HG02981 (cell line): ENCODE results near the gene CERS3.

Source experiments
- ATAC-seq: cut with Tn5 transposase; IDR thresholded peaks from one replicate; pipeline ENCODE4 v1.9.1; 2021; ENCODE audit warnings: mild to moderate bottlenecking, moderate library complexity; ENCODE audit not compliant: unreplicated experiment

The CERS3 gene

DNA sequence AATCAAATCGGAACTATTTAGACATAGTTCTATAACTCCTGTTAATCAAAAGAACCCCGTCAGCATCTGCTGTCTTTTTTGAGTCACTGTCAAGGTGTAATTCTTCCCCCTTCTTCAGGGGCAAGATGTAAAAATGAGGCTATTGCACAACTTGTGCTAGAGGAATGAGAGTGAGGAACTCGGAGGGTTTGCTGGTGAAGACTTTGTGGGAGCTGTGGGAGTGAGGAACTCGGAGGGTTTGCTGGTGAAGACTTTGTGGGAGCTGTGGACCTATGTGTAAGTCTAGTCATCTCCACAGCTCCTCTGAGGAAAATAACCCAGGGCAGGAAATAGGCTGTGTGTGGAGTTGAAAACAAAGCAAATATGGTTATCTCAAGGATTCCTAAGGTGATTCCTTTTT is 2.5 kb upstream of the CERS3 start:
- ATAC-seq: no peak

DNA sequence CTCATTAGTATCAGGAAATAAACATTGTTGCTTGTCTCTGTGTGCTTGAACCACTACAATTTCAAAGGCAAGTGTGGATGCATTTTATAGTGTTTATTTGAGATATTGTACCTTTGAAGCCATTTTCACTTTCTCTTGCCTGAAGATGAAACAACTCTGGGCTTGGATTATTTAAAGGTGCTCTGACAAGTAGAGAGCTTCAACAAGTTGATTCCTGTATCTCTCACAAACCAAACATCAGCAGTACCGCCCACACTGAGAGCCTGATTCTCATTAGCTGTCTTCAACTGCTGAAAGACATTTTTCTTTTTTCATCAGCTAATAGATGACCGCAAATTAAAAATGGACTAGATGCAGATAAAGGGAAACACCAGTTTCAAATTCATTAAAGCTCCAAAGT is 806 bp upstream of the CERS3 start:
- no peak for ATAC-seq

DNA sequence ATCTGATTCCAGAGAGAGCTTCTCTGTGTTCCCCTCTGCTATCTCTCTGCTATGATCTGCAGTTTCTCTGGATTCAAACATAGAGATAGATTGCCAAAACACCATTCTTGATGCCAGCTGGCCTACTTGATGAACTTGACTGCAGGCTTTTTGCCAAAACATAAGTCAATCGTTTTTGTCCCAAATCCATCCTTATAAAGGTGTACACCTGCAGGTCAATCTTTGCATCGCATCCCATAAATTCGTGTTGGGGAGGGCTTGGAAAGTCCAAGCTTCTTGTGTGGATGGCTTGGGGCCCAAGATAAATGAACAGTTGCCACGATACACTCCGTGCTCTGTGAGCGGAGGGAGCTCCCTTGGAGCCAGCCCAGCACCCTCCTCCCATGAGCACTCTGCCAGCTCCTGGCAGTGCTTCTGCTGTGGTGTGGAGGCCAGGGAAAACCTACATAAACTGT is 2.7 kb downstream of the CERS3 start:
- ATAC-seq: no peak

DNA sequence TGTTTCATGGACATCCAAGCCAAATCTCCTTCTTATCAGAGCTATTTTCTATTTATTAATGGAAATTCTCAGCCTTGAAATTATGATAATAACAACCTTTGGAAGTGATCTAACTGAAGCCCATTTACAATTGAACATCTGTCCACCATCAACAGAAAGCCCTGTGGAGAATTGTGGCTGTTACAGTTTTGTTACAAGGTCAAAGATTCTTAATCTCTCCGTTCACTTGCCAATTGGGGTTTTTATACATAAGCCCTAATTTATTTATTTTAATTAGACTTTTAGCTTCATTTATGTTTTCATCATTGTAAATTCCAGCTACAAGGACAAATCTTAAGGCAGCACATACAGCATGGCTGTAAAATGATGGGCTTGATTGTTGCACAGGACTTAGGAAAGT is 3.3 kb downstream of the CERS3 start:
- ATAC-seq: no peak

DNA sequence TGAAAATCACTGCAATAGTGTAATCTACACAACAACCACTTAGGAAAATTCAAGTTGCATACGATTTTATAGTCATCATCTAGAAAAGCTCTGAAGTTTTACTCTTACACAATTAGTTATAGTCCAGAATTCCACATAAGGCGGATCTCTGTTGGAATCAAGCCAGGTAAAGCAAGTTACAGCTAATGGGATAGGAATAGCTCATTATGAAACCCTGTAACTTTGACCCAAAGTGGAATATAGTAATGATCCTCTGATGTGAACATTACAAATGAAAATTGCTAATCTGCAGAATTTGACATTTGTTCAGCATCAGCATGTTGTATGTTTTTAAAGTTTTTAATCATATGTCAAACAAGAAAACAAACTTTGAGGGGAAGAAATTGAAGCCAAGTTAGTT is 4.4 kb downstream of the CERS3 start:
- ATAC-seq: no peak

DNA sequence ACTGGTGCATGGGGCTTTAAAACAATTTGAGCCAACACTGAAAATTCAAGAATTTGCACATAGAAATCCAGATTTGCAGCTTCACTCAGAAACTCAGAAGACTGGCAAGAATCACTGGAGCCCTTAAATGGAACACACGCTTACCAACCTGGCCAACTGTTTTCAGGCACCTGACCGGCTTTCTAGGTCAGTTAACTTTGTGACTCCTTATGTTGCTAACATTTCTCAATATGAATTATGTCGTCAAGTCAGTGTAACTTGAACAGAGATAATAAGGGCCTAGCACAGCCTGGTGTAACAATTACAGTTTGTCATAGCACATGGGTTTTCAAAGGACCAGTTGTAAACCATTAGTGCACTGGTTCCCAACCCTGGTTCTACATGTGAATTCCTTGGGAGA is 6.8 kb downstream of the CERS3 start:
- ATAC-seq: no peak

DNA sequence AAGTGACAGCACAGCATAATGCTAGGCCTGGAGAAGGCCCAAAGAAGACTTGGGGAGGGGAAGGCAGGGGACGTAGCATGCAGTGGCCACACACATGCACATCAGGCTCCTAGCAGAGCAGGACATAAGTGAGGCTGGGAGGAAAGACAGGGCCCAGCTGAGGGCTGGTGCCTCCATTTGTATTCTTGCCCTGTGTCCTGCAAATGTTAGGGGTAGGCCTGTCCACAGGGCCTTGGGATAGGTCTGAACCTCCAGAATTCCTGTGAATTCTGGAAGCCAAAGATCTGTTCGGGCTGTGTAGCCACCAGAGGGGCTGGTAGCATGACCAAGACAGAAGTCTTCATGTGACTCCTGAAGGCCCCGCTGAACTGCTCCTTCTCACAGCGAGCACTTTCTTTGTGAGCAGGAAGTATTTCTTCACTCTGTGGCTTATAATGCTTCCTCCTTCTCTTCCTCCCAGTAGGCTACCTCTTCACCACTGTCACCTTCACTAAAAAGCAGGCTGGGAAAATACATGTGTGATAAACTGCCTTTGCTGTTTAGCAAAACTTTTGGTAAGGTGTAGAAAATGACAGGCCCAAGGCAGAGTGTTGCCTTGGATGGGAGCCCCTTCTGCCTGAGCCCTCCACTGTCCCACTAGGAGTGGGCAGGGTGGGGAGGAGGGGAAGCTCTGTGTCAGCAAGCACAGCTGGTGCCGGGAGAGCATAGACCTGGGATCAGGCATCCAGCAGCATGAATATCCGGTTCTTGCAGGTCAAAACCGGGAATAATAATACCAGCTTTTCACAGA is 8.4 kb downstream of the CERS3 start:
- ATAC-seq: no peak

DNA sequence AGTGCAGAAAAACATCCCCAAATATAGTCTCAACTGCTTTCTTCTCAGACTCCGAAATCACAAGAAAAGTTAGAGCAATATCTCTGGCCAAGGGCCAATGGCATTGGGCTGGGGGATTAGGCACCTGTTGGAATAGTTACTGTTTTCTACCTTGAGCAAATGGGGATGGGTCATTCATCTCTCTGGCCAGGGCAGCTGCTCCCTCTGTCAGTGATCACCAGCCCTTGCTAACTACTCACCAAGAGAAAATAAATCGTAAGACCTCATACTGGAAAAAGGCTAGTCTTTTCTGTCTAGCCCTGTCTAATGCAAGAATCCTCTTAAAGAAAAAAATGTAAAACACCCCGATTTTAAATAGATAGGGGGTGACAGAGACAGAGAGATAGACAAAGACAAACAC is 10.9 kb downstream of the CERS3 start:
- ATAC-seq: no peak

DNA sequence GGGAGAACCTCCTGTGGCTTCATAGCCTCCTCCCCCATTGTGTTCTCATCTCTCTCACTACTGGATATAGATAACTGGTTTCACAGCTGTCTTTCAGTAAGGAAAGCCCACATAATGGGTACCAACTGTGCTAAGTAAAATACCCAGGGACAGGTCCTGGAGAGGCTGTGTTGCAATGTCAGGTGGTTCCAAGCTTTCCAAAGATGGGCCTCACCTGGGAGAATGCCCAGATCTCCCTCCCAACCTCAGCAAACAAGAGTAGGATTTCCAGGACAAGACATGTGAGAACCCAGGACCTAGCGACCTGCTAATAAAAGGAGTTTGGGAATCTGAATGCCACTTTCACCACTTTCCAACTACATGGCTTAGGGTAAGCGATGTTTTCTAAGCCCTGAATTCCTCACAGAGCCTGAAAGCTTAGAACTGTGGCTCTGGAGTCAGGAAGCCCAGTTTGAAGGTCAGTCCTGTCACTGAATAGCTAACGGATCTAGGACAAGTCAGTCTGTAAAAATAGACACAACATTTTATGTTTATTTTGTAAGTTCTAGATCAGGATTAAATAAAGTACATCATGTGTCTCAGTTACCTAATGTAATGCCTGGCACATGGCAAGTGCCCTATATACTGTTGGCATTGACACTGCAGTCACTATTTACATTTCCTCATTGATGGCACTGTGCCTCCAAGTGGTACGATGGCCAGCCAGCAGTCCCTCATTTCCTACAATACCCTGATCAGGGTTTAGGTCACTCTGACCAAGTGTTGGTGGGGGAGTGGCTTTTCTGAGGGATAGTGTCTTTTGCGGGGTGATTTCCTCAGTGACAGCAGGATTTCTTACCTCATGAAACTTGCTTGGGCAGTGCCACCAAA is 11.9 kb downstream of the CERS3 start:
- no peak for ATAC-seq

DNA sequence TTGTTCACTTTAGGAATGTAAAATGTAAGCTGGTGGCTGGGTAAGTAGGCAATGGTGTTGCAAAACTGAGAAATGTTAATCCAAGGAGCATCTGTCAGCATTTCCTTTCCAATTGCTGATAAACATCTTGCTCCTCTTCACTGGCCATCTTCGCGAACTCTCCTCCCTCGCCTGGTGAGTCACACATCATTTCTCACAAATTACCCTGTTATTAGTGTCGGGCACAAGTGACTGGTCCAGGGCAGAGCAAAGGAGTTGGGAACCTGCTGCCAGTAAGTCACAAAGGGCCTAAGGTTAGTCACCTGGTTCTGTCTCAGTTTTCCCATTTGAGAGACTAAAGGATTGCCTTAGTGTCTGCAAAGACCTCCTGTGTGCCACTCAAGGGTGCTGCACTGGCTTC is 13.0 kb downstream of the CERS3 start:
- ATAC-seq: no peak

DNA sequence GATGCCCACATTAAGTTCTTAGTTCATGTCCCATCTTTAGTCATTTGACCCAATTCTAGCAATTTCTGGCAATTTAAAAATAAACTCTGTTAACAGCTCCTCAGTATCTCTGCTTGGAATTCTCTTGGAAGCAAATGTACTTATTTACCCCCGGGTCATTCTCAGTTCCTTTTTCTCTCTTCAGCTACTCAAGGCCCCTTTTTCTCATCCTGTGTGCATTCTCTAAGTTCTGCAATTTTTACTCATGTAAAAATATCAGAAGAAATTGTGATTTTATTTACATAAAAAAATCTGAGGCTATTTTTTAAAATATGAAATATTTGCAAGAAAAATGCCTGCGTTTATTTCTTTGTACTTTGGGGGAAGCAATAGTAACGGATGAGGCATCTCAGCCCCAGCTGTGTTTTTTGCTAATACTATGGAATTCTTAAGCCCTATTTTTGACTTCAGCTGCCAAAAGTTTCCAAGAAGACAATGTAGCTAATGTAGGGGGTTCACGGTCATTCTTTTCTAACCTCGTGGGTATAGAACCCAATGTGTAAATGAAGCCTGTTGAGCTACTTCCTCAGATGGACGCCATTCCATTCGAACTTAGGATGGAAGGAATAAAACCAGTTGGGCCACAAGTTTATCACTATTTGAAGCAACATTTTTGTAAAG is 20.0 kb downstream of the CERS3 start:
- no peak for ATAC-seq

DNA sequence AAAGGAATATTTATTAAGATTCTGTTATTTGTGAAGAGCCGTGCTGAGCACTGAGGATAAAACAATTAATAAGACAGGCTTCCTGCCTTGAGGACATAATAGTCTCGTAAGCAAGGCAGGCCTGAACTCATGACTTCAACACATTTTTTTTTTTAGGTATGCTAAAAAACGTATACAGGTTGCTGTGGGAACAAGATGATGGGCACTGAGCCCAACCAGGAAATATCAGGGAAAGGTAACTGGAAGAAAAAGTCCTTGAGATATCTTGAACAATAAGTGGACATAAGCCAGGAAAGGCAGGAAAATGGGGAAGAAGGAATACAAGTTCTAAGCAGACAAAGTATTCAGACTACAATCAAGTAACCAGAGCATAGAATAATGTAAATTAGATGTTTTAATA is 26.1 kb downstream of the CERS3 start:
- ATAC-seq: no peak

DNA sequence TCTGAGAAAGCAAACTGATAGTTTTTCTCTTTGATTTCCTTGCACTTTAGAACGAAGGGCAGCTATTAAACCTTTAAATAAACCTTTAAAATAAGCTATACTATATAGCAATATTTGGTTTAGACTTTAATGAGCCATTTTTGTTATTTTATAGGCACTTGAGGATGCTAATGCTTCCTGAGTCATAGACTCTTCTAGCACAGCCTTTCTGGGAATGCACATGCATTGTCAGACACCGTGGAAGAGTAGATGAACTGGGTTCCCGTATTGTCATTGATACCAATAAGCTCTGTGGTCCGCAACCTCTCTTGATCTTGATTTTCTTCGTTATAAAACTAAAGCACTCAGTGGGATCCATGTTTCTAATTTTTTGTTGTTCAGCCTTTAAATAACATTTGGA is 27.6 kb downstream of the CERS3 start:
- ATAC-seq: no peak

DNA sequence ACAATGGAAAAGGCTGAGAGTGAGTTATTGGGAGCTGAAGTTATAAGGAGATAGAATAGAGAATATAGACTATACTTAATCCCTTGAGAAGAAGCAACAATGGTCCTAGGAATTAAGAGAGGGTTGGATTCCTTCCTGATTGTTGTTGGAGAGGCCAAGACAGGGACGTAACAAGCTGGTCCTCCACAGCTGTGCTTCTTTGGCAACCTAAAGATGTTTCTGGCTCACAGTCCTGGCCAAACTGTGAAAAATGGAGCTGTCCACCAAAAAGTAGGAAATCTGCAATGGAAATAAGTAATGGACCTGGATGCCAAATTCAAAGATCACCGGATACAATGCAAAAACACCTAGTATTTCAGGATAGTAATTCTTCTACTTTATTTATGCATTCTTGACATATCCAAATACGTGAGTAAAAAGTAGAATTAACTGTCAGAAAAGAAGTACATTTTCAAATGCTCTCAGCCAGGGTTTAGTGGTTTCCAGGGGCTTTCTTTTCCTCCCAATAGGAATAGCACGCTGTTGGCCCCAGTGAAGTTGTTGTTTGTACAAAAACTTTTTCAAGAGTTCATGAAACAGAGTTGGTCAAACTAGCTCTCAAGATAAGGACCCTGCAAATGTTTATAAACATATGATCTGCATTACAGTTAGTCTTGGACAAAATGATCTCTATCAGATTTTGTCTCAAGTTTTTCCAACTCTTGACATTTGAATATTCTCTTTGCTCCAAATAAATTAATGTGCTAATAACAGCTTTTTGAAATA is 28.3 kb downstream of the CERS3 start:
- no peak for ATAC-seq

DNA sequence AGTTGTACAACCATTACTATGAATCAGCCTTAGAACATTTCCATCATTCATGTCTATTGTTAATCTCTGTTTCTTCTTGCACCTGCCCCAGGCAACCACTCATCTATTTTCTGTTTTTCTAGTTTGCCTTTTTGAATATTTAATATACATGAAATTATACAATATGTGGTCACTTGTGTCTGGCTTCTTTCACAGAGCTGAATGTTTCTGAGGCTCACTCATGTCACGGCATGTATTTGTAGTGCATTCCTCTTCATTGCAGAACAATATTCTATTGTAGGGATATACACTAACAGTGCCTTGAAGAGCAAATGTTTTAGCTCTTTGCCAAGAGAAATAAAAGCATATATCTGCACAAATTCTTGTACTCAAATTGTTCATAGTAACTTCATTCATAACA is 32.9 kb downstream of the CERS3 start:
- ATAC-seq: no peak

DNA sequence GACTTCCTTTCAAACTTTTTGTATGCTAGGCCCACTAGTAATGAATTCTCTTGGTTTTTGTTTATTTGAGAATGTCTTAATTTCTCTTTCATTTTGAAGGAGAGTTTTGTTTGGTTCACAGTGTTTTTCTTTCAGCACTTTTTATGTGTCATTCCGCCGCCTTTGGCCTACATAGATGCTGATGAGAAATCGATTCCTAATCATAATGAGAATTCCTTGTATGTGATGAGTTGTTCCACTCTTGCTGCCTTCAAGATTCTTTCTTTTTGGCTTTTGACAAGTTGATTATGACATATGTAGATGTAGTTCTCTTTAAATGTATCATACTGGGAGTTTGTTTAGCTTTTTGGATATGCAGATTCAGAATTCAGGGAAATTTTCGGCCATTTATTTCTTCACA is 35.5 kb downstream of the CERS3 start:
- no peak for ATAC-seq

DNA sequence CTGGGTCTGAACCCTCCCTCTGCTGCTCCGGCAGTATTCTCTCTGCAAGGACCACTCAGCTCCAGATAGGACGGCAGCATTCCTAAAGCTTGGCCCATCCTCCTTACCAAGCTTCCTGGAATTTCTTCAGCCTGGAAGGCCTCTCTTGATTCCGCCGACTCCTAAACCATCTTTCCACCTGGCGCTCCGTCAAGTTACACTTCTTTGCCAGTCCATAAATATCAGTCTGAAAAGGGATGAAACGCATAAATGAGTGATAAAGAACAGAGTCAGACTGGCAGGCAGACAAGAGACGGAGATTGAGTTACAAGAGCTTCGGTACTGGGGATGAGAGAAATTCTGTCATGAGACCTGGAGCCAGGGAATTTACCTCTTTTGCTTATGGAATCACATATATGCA is 44.3 kb downstream of the CERS3 start:
- ATAC-seq: no peak

DNA sequence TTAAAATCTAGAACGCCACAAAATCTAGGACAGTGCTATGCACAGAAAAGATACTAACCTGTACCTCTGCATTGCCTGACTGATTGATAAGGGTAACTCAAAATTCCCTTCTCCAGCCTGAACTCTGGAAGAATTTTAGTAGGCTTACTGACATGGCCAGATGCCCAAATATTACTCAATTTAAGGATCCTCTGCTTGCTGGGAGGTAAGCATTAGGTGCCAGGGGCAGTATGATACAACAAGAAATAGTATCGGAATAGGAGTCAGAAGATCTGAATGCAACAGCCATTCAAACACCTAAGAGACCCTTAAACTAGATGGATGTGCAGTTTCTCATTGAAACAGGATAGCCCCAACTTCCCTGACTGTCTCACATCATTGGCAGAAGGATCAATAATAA is 45.4 kb downstream of the CERS3 start:
- ATAC-seq: no peak

DNA sequence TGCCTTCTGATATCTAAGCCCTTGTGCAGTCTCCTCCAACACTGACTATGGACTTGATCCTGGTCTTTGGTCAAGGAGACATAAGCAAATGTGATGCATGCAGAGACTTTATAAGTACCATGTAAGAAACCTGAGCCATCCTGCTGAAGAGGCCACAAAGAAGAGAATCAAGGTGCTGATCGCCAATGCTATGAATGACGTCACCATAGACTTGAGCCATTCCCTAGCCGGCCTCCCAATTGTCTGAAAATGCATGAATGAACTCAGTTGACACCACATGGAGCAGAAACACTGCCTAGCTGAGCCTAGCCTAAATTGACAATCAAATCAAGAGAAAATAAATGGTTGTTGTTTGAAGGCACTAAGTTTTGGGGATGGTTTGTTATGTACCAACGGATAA is 51.9 kb downstream of the CERS3 start:
- no peak for ATAC-seq

DNA sequence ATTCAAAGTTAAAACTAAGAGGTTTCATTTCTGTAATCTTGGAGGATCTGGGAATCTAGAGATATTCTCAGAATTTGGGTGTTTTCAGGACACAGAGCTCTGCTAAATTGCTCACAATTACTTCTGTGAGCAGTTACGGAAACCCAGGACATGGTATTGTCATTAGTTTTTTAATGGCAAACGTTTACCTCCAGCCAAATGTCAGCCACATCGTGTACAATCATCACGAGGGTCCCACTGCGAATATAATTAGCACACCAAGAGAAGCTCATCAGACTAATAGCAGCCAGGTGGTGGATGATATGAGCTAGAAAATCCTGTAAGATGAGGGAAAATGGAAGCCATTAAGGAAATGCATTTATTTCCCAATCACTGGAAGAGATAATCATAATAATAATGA is 56.0 kb downstream of the CERS3 start:
- ATAC-seq: no peak

DNA sequence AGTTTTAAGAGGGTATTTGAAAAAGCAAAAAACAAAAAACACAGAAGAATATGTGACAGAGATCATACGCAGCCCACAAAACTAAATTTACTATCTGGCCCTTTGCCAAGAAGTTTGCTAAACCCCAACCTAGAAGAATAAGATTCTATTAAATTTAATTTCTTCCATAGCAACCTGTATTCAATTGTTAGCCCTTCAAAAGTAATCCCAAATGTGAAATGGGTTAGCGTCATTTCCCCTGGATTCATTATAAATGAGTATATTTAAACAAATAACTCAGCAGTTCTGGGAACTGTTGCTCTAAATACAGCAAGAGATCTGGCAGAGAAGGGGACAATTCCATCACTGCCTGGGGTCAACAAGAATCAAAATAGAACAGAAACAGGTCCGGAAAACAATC is 56.8 kb downstream of the CERS3 start:
- ATAC-seq: no peak
